WTC11 (cell line): Measurements from ENCODE around the gene NEDD9. TPM values are rescaled to one million over a fixed set of nuclear protein-coding genes. Genes with fewer than 3 reads are reported as not detected.
A peak's percentile ranks its signal among the peaks of the same experiment; 100 is the strongest.

ENCODE experiments used
- ATAC-seq: fragments of 200-7000 bp; cut with Tn5 transposase; 2 replicates; pipeline ENCODE4 v1.10.0; 2021; ENCODE audit warnings: mild to moderate bottlenecking, moderate library complexity
- CTCF ChIA-PET: fragments of 300-600 bp; sonication (Branson Sonifier 250); formaldehyde crosslinking; loops from one replicate; lab custom pipeline; 2021; ENCODE audit warnings: antibody characterized with exemption; lab: Charles Lee
- POLR2A ChIA-PET: fragments of 350-600 bp; sonication (Branson Sonifier 250); formaldehyde crosslinking; loops from one replicate; lab custom pipeline; 2021; ENCODE audit warnings: antibody characterized with exemption; lab: Charles Lee
- DNase-seq: peaks from one replicate; pipeline ENCODE4 v3.0.0; 2021; ENCODE audit warnings: low spot score
- H3K27ac Mint-ChIP-seq: 2 replicates; pipeline ENCODE4 v1.8.0; 2021; ENCODE audit warnings: mixed read lengths
- H3K27me3 Mint-ChIP-seq: 2 replicates; pipeline ENCODE4 v1.8.0; 2021; ENCODE audit warnings: low read depth, mild to moderate bottlenecking, moderate library complexity, mixed read lengths
- H3K36me3 Mint-ChIP-seq: 2 replicates; pipeline ENCODE4 v1.8.0; 2021; ENCODE audit warnings: mixed read lengths
- H3K4me1 Mint-ChIP-seq: 2 replicates; pipeline ENCODE4 v1.8.0; 2022; ENCODE audit warnings: mixed read lengths
- H3K4me3 Mint-ChIP-seq: 2 replicates; pipeline ENCODE4 v1.8.0; 2021; ENCODE audit warnings: mild to moderate bottlenecking, moderate library complexity, mixed read lengths
- H3K9me3 Mint-ChIP-seq: 2 replicates; pipeline ENCODE4 v1.8.0; 2021; ENCODE audit warnings: mixed read lengths
- CREM ChIP-seq: sonication (generic); formaldehyde crosslinking; IDR thresholded peaks from 2 replicates; pipeline ENCODE4 v1.8.1; 2022; ENCODE audit warnings: mild to moderate bottlenecking, missing genetic modification reagents, moderate library complexity
- EMX1 ChIP-seq: fragments of 250-450 bp; sonication (Bioruptor Pico); IDR thresholded peaks from 2 replicates; pipeline ENCODE4 v1.8.0; 2021; ENCODE audit warnings: mild to moderate bottlenecking
- FOXK1 ChIP-seq: sonication (generic); formaldehyde crosslinking; IDR thresholded peaks from 2 replicates; pipeline ENCODE4 v1.8.0; 2022; ENCODE audit warnings: mild to moderate bottlenecking, moderate library complexity, missing genetic modification reagents
- FOXP1 ChIP-seq: sonication (generic); formaldehyde crosslinking; IDR thresholded peaks from 2 replicates; pipeline ENCODE4 v1.8.0; 2022; ENCODE audit warnings: missing genetic modification reagents, mild to moderate bottlenecking, moderate library complexity, borderline replicate concordance
- JAZF1 ChIP-seq: fragments of 250-450 bp; sonication (Bioruptor Pico); IDR thresholded peaks from 2 replicates; pipeline ENCODE4 v1.9.0; 2021; ENCODE audit warnings: moderate library complexity, mild to moderate bottlenecking, inconsistent platforms
- JUN ChIP-seq: sonication (generic); formaldehyde crosslinking; IDR thresholded peaks from 2 replicates; pipeline ENCODE4 v1.8.0; 2023; ENCODE audit warnings: mild to moderate bottlenecking, missing genetic modification reagents
- KAT7 ChIP-seq: sonication (generic); formaldehyde crosslinking; IDR thresholded peaks from 2 replicates; pipeline ENCODE4 v1.8.1; 2023; ENCODE audit warnings: missing genetic modification reagents, mild to moderate bottlenecking, borderline replicate concordance
- NFYB ChIP-seq: sonication (generic); formaldehyde crosslinking; conservative IDR thresholded peaks from 2 replicates; pipeline ENCODE4 v1.8.0; 2022; ENCODE audit warnings: low read depth, missing genetic modification reagents
- NR1H2 ChIP-seq: sonication (generic); formaldehyde crosslinking; IDR thresholded peaks from 2 replicates; pipeline ENCODE4 v1.9.0; 2021; ENCODE audit warnings: mild to moderate bottlenecking, moderate library complexity, missing genetic modification reagents
- NR2C2 ChIP-seq: sonication (generic); formaldehyde crosslinking; IDR thresholded peaks from 2 replicates; pipeline ENCODE4 v1.8.0; 2022; ENCODE audit warnings: mild to moderate bottlenecking, missing genetic modification reagents
- OVOL2 ChIP-seq: fragments of 250-450 bp; sonication (Bioruptor Pico); IDR thresholded peaks from 2 replicates; pipeline ENCODE4 v1.9.0; 2021; ENCODE audit warnings: mild to moderate bottlenecking, borderline replicate concordance
- RORB ChIP-seq: fragments of 250-450 bp; sonication (Bioruptor Pico); IDR thresholded peaks from 2 replicates; pipeline ENCODE4 v1.9.0; 2021; ENCODE audit warnings: mild to moderate bottlenecking
- SMAD3 ChIP-seq: sonication (generic); formaldehyde crosslinking; IDR thresholded peaks from 2 replicates; pipeline ENCODE4 v1.8.0; 2022; ENCODE audit warnings: missing genetic modification reagents, mild to moderate bottlenecking, borderline replicate concordance
- ZNF416 ChIP-seq: fragments of 250-450 bp; sonication (Bioruptor Pico); IDR thresholded peaks from 2 replicates; pipeline ENCODE4 v1.9.0; 2021; ENCODE audit warnings: mild to moderate bottlenecking, inconsistent platforms
- total RNA-seq: library from RNA; stranded (reverse); gene quantifications from 3 replicates; pipeline ENCODE4 v1.2.3, GENCODE V29; 2021
- TF ChIP-seq, protein P1 (sequence below): sonication (generic); formaldehyde crosslinking; IDR thresholded peaks from 2 replicates; pipeline ENCODE4 v1.8.1; 2023; ENCODE audit warnings: mild to moderate bottlenecking, missing genetic modification reagents
- TF ChIP-seq, protein P2 (sequence below): fragments of 250-450 bp; sonication (Bioruptor Pico); IDR thresholded peaks from 2 replicates; pipeline ENCODE4 v1.9.0; 2021; ENCODE audit warnings: mild to moderate bottlenecking
- TF ChIP-seq, protein P3 (sequence below): fragments of 250-450 bp; sonication (Bioruptor Pico); conservative IDR thresholded peaks from 2 replicates; pipeline ENCODE4 v1.9.0; 2021; ENCODE audit warnings: mild to moderate bottlenecking
- TF ChIP-seq, protein P4 (sequence below): fragments of 250-450 bp; sonication (Bioruptor Pico); IDR thresholded peaks from 2 replicates; pipeline ENCODE4 v1.8.0; 2021; ENCODE audit warnings: mild to moderate bottlenecking
- TF ChIP-seq, protein P5 (sequence below): sonication (generic); formaldehyde crosslinking; conservative IDR thresholded peaks from 2 replicates; pipeline ENCODE4 v1.8.1; 2022; ENCODE audit warnings: mild to moderate bottlenecking, missing genetic modification reagents
- TF ChIP-seq, protein P6 (sequence below): sonication (generic); formaldehyde crosslinking; IDR thresholded peaks from 2 replicates; pipeline ENCODE4 v1.8.1; 2022; ENCODE audit warnings: low read depth, mild to moderate bottlenecking, moderate library complexity, missing genetic modification reagents, borderline replicate concordance

Gene NEDD9
- total RNA-seq, 1 experiment from 2014 or later = 9.8 TPM

DNA sequence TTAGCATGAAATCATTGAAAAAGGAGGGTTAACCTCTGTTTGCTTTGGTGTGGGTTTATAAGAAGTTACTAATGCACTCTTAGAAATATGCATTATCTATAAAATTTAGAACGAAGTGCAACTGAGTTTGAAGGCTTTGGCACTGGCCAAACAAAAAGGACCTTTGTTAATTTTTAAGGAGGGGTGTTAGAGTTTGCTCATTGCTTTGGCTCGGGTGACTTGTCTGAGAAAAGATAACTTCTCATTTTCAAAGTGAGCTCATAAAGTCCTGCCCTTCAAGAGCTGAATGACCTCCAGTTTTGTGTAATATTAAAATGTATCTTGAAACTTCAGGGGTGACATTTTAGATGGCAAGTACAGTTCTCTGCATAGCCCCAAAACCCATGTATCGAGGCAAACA is 25.9 kb downstream of the NEDD9 start (continued):
- TF ChIP-seq, protein P1, sequence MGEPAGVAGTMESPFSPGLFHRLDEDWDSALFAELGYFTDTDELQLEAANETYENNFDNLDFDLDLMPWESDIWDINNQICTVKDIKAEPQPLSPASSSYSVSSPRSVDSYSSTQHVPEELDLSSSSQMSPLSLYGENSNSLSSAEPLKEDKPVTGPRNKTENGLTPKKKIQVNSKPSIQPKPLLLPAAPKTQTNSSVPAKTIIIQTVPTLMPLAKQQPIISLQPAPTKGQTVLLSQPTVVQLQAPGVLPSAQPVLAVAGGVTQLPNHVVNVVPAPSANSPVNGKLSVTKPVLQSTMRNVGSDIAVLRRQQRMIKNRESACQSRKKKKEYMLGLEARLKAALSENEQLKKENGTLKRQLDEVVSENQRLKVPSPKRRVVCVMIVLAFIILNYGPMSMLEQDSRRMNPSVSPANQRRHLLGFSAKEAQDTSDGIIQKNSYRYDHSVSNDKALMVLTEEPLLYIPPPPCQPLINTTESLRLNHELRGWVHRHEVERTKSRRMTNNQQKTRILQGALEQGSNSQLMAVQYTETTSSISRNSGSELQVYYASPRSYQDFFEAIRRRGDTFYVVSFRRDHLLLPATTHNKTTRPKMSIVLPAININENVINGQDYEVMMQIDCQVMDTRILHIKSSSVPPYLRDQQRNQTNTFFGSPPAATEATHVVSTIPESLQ (CRISPR knock-in tag) = no peak

DNA sequence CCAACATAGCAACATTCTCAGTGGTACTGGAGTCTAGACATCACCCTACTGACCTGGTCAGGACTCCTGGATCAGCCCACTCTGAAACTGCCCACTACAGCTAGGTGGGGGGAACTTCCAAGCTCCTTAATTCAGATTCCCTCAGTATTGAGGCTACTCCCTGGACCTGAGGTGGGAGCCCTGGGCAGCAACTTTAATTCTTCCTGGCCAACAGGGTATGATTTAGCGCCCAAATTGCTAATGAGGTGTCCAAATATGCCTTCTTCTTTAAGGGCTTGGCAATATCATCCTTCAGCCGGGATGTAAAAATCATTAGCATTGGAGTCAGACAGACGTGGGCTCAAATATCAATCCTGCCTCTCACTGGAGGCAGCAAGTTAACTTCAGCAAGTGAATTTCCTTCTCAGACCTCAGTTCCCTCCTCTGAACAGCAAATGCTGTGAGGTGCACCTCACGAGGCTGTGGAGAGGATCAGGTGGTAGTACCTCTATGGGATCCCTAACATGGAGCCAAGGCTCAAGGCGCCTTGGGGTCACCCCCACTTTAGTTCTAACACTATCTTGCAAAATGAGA is 27.6 kb downstream of the NEDD9 start:
- H3K4me1 Mint-ChIP-seq = peaks cover 57% of the 10 kb centered on the region
- DNase-seq (no peak), ATAC-seq (no peak)
- ChIA-PET CTCF (interaction anchor here (0.7 to 1.3 kb wide), 2 partner anchors 28 to 117 kb away, joined by 3 read pairs; partner anchors contain the start of gene NEDD9), POLR2A (interaction anchor here (0.7 kb wide), 1 partner anchor 185 kb away, joined by 4 read pairs; no protein-coding TSS in a partner anchor)
- H3K4me3 Mint-ChIP-seq = no peak overlapping the region
- TF ChIP-seq NR2C2 (CRISPR knock-in tag) (no peak), EMX1 (CRISPR knock-in tag) (no peak), KAT7 (CRISPR knock-in tag) (no peak), NFYB (CRISPR knock-in tag) (no peak), CREM (CRISPR knock-in tag) (no peak), JUN (CRISPR knock-in tag) (no peak), JAZF1 (CRISPR knock-in tag) (no peak), NR1H2 (no peak), RORB (CRISPR knock-in tag) (no peak), ZNF416 (CRISPR knock-in tag) (no peak), SMAD3 (CRISPR knock-in tag) (no peak), OVOL2 (CRISPR knock-in tag) (no peak), FOXP1 (CRISPR knock-in tag) (no peak), FOXK1 (CRISPR knock-in tag) (no peak)
- TF ChIP-seq, protein P2, sequence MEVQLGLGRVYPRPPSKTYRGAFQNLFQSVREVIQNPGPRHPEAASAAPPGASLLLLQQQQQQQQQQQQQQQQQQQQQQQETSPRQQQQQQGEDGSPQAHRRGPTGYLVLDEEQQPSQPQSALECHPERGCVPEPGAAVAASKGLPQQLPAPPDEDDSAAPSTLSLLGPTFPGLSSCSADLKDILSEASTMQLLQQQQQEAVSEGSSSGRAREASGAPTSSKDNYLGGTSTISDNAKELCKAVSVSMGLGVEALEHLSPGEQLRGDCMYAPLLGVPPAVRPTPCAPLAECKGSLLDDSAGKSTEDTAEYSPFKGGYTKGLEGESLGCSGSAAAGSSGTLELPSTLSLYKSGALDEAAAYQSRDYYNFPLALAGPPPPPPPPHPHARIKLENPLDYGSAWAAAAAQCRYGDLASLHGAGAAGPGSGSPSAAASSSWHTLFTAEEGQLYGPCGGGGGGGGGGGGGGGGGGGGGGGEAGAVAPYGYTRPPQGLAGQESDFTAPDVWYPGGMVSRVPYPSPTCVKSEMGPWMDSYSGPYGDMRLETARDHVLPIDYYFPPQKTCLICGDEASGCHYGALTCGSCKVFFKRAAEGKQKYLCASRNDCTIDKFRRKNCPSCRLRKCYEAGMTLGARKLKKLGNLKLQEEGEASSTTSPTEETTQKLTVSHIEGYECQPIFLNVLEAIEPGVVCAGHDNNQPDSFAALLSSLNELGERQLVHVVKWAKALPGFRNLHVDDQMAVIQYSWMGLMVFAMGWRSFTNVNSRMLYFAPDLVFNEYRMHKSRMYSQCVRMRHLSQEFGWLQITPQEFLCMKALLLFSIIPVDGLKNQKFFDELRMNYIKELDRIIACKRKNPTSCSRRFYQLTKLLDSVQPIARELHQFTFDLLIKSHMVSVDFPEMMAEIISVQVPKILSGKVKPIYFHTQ (CRISPR knock-in tag) = no peak
- TF ChIP-seq, protein P3, sequence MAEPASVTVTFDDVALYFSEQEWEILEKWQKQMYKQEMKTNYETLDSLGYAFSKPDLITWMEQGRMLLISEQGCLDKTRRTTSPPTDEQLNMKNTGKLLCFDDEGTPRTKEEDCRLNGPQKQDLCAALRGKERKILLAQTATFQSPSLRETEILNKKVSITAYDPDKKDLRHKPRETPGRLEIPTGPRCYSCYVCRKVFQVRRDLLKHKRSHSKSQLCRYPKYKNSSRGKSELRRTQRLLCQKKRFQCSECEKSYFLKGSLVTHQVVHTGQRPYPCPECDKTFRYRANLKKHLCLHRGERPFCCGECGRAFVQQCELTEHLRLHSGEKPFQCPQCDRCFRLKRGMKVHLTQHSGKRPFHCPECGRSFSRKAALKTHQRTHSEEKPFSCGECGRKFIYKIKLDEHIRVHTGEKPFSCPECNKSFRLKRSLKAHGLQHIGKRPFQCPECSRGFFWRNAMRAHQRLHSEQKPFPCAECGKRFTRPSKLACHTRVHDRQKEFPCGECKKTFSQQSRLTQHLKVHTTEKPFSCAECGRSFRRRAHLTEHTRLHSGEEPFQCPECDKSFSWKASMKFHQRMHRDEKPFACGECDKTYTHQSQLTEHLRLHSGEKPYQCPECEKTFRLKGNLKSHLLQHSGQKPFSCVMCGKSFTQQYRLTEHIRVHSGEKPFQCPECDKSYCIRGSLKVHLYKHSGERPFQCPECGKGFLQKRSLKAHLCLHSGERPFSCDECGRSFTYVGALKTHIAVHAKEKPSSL (CRISPR knock-in tag) = no peak
- TF ChIP-seq, protein P4, sequence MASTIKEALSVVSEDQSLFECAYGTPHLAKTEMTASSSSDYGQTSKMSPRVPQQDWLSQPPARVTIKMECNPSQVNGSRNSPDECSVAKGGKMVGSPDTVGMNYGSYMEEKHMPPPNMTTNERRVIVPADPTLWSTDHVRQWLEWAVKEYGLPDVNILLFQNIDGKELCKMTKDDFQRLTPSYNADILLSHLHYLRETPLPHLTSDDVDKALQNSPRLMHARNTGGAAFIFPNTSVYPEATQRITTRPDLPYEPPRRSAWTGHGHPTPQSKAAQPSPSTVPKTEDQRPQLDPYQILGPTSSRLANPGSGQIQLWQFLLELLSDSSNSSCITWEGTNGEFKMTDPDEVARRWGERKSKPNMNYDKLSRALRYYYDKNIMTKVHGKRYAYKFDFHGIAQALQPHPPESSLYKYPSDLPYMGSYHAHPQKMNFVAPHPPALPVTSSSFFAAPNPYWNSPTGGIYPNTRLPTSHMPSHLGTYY (CRISPR knock-in tag) = no peak
- TF ChIP-seq, protein P5, sequence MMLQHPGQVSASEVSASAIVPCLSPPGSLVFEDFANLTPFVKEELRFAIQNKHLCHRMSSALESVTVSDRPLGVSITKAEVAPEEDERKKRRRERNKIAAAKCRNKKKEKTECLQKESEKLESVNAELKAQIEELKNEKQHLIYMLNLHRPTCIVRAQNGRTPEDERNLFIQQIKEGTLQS (CRISPR knock-in tag) = no peak
- TF ChIP-seq, protein P6, sequence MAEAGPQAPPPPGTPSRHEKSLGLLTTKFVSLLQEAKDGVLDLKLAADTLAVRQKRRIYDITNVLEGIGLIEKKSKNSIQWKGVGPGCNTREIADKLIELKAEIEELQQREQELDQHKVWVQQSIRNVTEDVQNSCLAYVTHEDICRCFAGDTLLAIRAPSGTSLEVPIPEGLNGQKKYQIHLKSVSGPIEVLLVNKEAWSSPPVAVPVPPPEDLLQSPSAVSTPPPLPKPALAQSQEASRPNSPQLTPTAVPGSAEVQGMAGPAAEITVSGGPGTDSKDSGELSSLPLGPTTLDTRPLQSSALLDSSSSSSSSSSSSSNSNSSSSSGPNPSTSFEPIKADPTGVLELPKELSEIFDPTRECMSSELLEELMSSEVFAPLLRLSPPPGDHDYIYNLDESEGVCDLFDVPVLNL = no peak
- H3K9me3 Mint-ChIP-seq = no peaks in the 10 kb centered on the region
- H3K27me3 Mint-ChIP-seq = no peaks in the 10 kb centered on the region
- H3K27ac Mint-ChIP-seq = 0 out of 2 replicates have a peak overlapping the region, but pooled peaks have one; percentile 58
- H3K36me3 Mint-ChIP-seq = 0 out of 2 replicates have a peak, but pooled peaks cover 3% of the 10 kb centered on the region
